ENCODE results near the gene TRPC4AP. TPM values are rescaled to one million over a fixed set of nuclear protein-coding genes. Genes with fewer than 3 reads are reported as not detected.
"Not testable (repeated sequence)": the region's sequence is repeated elsewhere in the genome, so short reads cannot be mapped to it uniquely, and the experiment has no call there.

Gene TRPC4AP
- total RNA-seq, 1 donor from 2014 or later: 95.6 TPM

GRCh38 chr20:35059110-35059509 lies 33.5 kb downstream of the TRPC4AP start:
- no peak for TF ChIP-seq CTCF (IDR thresholded peaks at IDR 0.05; ENCODE audit: unreplicated experiment)
- no peak overlapping the region for H3K27ac Mint-ChIP-seq
- H3K4me3 Mint-ChIP-seq: no peak overlapping the region
- DNase-seq (ENCODE audit: low spot score in 2 of 2, unreplicated experiment in 2 of 2): no peak
- peaks cover 32% of the 10 kb centered on the region for H3K9me3 Mint-ChIP-seq
- peaks cover 52% of the 10 kb centered on the region for H3K36me3 Mint-ChIP-seq
- H3K27me3 Mint-ChIP-seq (ENCODE audit: low read depth): no peaks in the 10 kb centered on the region
- peaks cover 15% of the 10 kb centered on the region for H3K4me1 Mint-ChIP-seq

GRCh38 chr20:35055445-35056276 lies 36.9 kb downstream of the TRPC4AP start:
- TF ChIP-seq CTCF (IDR thresholded peaks at IDR 0.05; ENCODE audit: unreplicated experiment): no peak
- Mint-ChIP-seq H3K27ac (peak overlapping the region; percentile 55), H3K4me3 (no peak overlapping the region), H3K9me3 (peaks cover 22% of the 10 kb centered on the region), H3K36me3 (peaks cover 42% of the 10 kb centered on the region), H3K4me1 (peaks cover 15% of the 10 kb centered on the region), H3K27me3 (ENCODE audit: low read depth) (no peaks in the 10 kb centered on the region)
- DNase-seq (ENCODE audit: low spot score in 2 of 2, unreplicated experiment in 2 of 2): no peak

GRCh38 chr20:35054814-35055213 lies 37.8 kb downstream of the TRPC4AP start:
- H3K27ac Mint-ChIP-seq: no peak overlapping the region
- DNase-seq (ENCODE audit: low spot score in 2 of 2, unreplicated experiment in 2 of 2): no peak
- H3K27me3 Mint-ChIP-seq (ENCODE audit: low read depth): no peaks in the 10 kb centered on the region
- H3K4me1 Mint-ChIP-seq: peaks cover 15% of the 10 kb centered on the region
- H3K9me3 Mint-ChIP-seq: peaks cover 15% of the 10 kb centered on the region
- H3K36me3 Mint-ChIP-seq: peaks cover 40% of the 10 kb centered on the region
- no peak overlapping the region for H3K4me3 Mint-ChIP-seq
- no peak for TF ChIP-seq CTCF (IDR thresholded peaks at IDR 0.05; ENCODE audit: unreplicated experiment)

GRCh38 chr20:35052616-35053015 lies 40.0 kb downstream of the TRPC4AP start:
- not testable (repeated sequence) for H3K27me3 Mint-ChIP-seq (ENCODE audit: low read depth); H3K4me3 Mint-ChIP-seq; H3K9me3 Mint-ChIP-seq; DNase-seq (ENCODE audit: low spot score in 2 of 2, unreplicated experiment in 2 of 2); H3K4me1 Mint-ChIP-seq
- Mint-ChIP-seq H3K36me3 (peaks cover 41% of the 10 kb centered on the region), H3K27ac (peak overlapping the region; percentile 47)

- Mint-ChIP-seq H3K4me3 (no peak overlapping the region), H3K9me3 (no peaks in the 10 kb centered on the region), H3K27me3 (ENCODE audit: low read depth) (no peaks in the 10 kb centered on the region), H3K36me3 (peaks cover 49% of the 10 kb centered on the region), H3K4me1 (no peaks in the 10 kb centered on the region), H3K27ac (no peak overlapping the region)
- TF ChIP-seq CTCF (IDR thresholded peaks at IDR 0.05; ENCODE audit: unreplicated experiment): no peak
- DNase-seq (ENCODE audit: low spot score in 2 of 2, unreplicated experiment in 2 of 2): no peak
Observed at GRCh38 chr20:35049776-35050352, 42.7 kb downstream of the TRPC4AP start.

- no peaks in the 10 kb centered on the region for H3K27me3 Mint-ChIP-seq (ENCODE audit: low read depth)
- no peak for DNase-seq (ENCODE audit: low spot score in 2 of 2, unreplicated experiment in 2 of 2)
- H3K4me1 Mint-ChIP-seq: no peaks in the 10 kb centered on the region
- no peak overlapping the region for H3K4me3 Mint-ChIP-seq
- H3K27ac Mint-ChIP-seq: no peak overlapping the region
- H3K36me3 Mint-ChIP-seq: peaks cover 52% of the 10 kb centered on the region
- H3K9me3 Mint-ChIP-seq: no peaks in the 10 kb centered on the region
- TF ChIP-seq CTCF (IDR thresholded peaks at IDR 0.05; ENCODE audit: unreplicated experiment): no peak
Observed at GRCh38 chr20:35048739-35049138, 43.9 kb downstream of the TRPC4AP start.
